SIG-M5 treated with dmso at 0.1 percent for 504 hours (cell line): ENCODE data around the gene ZNF787.
A peak's percentile ranks its signal among the peaks of the same experiment; 100 is the strongest.

ENCODE experiments used
- DNase-seq: peaks from one replicate; lab custom pipeline; 2025; ENCODE audit not compliant: unreplicated experiment; lab: John Stamatoyannopoulos, UW

ZNF787 gene

GRCh38 chr19:56144831-56145230, 23.7 kb upstream of the ZNF787 start:
- no peak for DNase-seq

GRCh38 chr19:56144376-56144775, 23.3 kb upstream of the ZNF787 start:
- no peak for DNase-seq

GRCh38 chr19:56142897-56143434, 21.9 kb upstream of the ZNF787 start:
- no peak for DNase-seq

GRCh38 chr19:56142087-56142787, 21.1 kb upstream of the ZNF787 start:
- peak; percentile 33 for DNase-seq

- no peak for DNase-seq
Observed at GRCh38 chr19:56141417-56141993, 20.4 kb upstream of the ZNF787 start.

- DNase-seq = peak; percentile 98
Observed at GRCh38 chr19:56140583-56141416, 19.7 kb upstream of the ZNF787 start, which contains the start of gene ZNF444. Gene ZNF444, plus strand, starts transcription at chr19:56141287. Its CDS starts 5,625 bp downstream, at chr19:56146912.

- DNase-seq = no peak
Observed at GRCh38 chr19:56139847-56140582, 18.9 kb upstream of the ZNF787 start.

- DNase-seq = no peak
Observed at GRCh38 chr19:56138069-56138468, 17.0 kb upstream of the ZNF787 start.

- DNase-seq = no peak
Observed at GRCh38 chr19:56137405-56137804, 16.3 kb upstream of the ZNF787 start.

GRCh38 chr19:56136362-56136761, 15.3 kb upstream of the ZNF787 start:
- no peak for DNase-seq

- no peak for DNase-seq
Observed at GRCh38 chr19:56134654-56134921, 13.5 kb upstream of the ZNF787 start.

- DNase-seq = peak; percentile 78
Observed at GRCh38 chr19:56133858-56134653, 13.0 kb upstream of the ZNF787 start.

- no peak for DNase-seq
Observed at GRCh38 chr19:56132316-56132822, 11.3 kb upstream of the ZNF787 start.

GRCh38 chr19:56131651-56132050, 10.6 kb upstream of the ZNF787 start:
- DNase-seq = no peak

- no peak for DNase-seq
Observed at GRCh38 chr19:56130006-56130405, 8.9 kb upstream of the ZNF787 start.

- no peak for DNase-seq
Observed at GRCh38 chr19:56126983-56127780, 6.1 kb upstream of the ZNF787 start.

GRCh38 chr19:56125806-56126590, 4.9 kb upstream of the ZNF787 start:
- DNase-seq = no peak

GRCh38 chr19:56124578-56124977, 3.5 kb upstream of the ZNF787 start:
- DNase-seq = no peak
